Measurements from ENCODE around the gene PDK2.

The PDK2 gene

DNA sequence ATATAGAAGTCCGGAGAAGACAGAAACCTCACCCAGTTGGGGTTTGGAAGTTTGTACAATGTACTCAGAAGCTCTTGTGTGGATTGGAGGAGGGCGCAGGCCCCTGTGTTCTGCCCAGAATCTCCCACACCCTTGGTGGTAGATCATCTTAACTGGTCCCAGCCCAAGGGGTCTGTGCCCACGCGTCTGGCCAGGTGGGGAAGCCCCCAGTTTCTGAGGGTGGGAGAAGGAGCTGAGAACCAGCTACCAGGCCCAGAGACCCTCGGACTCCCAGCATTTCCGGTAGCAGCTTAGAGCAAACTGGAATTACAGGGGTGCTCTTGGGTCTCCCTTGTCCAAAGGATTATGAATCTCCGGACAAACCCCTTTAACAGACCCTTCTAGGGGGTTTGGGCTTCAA is 57.6 kb downstream of the PDK2 start:
- DNase-seq = no peak

DNA sequence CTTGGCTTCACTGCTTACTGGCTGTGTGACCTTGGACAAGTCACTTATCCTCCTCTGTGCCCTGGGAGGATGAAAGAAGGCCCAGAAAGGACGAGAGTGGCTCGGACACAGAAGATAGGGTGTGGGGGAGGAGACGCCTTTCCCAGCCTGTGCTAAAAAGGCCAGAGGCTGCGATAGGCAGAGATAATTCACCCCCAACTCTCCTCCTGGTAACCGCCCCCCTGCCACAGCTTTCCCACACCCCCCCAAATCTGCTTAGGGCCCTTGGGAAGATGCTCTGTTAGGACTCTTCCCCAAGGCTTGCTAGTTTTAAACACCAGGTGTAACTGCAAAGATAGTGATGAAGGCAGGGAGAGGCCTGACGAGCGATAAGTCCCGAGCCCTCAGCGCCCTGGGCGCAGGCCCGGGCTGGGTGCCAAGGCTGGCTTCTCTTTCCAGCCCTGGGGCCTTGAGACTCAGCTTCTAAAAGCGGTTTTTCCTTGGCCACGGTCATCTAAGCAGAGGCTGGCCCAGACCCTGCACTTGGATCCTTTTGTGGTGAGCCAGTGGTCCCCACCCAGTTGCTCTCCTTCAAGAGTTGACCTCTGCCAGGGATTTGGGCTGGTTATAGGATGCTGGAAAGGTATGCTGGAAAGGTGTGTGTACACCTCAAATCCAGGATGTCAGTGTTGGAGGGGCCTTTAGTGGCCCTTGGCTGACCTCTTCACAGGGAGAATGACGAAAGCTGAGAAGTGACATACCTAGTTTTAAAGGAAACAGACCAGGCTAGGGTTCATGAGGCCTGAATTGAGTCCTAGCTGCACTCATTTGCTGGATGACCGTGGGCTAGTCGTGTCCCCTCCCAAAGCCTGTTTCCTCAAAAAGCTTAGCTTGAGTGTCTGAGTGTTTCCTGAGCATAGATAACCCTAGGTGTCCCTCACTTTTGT is 58.8 kb downstream of the PDK2 start:
- no peak for DNase-seq

DNA sequence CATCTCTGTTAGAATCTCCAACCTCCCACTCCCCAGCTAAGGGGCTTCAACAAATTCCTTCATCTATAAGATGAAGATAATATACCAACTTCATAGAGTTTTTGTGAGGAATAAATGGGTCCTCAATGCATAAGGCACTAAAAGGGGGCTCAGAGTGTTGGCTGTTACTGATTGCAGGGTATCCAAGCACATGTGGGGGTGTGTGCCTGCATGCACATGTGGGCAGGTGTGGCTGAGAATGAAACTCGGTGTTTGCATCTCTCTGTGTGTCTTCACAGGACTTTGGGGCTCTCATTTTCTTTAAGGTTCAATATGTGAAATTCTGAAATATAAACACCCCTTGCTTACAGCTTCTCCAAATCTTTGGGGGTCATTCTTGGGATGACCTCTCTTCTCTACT is 59.5 kb downstream of the PDK2 start:
- no peak for DNase-seq

DNA sequence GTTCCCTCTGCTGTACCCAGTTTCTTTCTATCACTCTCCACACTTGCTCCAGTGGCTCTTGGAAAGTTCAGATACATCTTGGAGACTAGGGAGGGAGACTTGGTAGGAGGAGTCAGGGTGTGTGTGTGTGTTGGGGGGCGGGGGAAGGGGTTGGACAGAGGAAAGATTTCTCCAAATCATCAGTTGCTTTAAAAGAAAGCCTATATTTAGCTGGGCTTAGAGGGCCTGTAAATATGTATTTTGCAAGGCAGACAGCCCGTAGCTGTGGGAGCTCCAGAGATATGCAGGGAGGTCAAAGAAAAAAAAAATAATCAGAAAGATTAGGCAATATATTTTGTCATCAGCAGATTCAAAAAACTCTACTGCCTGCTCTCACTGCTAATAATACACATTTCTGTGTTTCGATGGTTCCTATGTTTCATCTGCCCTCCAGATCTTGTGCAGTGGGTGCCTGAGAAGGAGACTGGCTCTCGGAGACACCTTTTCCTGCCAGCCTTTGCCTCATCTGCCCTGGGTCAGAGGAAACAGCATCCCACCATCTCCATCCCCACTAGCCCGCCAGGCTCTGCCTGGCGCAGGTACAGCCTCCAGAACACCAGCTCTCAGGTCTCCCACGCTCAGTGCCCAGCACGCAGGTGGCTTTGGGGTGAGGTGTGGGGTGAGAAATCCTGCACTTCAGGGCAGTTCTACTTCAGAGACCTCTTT is 60.1 kb downstream of the PDK2 start:
- DNase-seq = no peak

DNA sequence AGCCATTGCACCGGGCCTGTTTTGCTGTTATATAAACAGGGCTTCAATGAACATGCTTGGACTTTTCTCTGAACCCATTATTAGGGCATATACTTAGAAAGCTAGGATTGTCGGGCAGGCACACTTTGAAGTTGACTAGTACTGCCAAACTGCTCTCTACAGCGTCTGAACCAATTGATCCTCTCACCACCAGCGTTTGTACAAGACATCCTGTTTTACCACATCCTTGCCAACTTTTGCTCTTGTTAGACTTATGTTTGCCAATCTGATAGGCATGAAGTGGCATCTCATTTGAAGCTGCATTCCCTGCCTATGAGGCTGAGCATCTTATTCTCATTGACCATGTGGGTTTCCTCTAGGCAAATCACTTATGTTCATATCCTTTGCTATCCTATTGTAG is 62.7 kb downstream of the PDK2 start:
- DNase-seq = no peak

DNA sequence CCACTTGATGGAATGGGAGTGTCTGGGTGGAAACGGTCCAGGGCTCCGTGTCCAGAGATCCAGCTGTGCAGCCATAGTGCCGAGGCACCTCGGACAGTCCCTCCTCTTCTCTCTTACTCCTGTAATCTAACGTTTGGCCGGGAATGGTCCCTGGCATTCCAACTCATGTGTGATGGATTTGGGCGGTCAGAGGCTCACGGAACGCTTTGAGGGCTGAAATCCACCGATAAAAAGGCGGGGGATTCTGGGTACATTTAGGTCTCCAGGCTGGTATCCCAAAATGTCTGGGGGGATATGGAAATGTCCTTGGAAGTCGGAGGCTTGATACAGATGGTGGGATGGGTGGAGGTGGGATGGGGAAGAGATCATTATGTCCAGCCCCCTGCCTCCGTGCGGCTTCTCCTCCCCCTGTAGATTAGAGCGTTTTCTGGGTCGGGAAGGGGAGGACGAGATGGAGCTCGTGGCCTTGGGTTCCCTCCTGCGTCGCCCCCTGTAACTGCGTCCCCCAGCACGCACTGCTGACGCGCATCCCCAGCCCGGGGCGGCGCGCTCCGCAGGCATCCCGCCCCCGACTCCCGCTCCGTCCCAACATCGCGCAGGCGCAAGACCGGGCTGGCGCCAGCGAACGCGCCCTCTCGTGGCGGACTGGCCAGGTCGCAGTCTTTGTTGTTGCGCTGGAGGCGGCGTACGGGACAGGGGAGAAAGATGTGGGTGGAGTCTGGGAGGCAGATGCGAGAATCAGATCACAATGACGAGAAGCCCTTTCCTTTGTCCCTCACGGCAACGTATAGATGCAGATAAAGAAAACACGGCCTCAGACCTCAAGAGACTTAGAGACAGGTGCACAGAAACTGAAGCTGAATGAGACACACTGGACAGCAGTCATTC is 66.1 kb downstream of the PDK2 start:
- DNase-seq = peak; percentile 83 to 90 (median 89)

Data from activated naive CD4-positive, alpha-beta T cell (primary cell).